ENCODE data around the gene PRDM10.

PRDM10 gene

DNA sequence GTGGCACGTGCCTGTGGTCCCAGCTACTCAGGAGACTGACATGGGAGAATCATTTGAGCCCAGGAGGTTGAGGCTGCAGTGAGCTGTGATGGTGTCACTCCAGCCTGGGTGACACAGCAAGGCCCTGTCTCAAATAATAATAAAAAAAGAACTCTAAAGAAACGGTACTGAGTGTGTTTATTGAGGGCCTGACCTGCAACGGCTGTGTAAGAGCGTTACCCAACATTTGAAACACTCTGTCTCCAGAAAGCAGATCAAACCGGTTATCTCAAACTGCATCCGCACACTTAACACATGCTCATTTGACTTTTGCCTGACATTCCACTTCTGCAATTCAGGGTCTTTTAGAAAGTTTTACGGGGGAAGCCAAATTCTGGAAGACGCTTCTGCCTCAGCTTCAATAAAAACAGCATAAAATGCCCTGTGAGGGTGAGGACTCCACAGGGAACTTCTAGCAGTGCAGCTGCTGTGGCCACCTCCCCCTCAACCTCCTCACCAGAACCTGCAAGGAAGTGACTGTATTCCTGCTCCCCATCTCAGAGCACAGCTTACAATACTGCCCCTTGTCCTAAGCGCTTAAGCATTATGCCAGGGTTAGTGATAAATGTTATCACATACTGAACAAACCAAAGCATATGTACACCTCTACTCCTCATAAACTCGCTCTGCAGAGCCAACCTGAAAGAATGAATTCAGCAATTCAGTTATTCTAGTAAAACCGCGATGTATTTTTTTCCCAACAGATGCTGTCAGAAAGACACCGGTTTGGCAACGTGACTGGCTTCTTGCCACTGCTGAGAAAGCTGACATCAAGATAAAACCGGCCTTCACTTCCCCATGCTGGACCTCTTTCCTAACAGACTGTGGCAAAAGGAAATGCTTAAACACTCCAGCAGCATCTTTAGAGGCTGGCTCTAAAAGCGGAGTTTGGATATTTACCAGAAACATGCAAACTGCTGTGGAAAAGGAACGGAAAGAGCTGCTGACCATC, 52.2 kb downstream of the PRDM10 start:
- DNase-seq (ENCODE audit: low read depth in 1 of 2, low spot score in 1 of 2): no peak

DNA sequence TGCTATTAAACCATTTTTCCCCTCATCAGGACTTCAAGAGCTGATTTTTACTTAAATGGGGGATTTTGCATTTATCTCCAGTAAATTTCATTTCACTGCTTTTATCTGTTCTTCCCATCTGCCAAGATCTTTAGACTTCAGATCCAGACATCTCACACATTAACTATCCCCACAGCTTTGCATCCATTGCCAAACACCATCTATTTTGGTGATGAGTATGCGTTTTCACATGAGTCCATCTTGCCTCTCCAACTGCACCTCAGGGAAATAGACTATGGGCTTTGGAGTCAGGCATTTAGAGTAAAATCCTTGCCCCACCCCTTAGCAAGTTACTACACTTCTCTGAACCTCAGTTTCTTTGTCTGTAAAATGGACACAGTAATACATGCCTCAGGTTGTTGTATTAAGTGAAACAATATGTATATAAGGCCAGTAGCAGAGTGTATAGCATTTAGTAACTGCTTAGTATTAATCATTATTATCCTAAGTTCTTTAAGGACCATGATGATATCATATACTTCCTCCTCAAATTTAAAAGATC, 53.6 kb downstream of the PRDM10 start:
- DNase-seq (ENCODE audit: low read depth in 1 of 2, low spot score in 1 of 2): no peak

DNA sequence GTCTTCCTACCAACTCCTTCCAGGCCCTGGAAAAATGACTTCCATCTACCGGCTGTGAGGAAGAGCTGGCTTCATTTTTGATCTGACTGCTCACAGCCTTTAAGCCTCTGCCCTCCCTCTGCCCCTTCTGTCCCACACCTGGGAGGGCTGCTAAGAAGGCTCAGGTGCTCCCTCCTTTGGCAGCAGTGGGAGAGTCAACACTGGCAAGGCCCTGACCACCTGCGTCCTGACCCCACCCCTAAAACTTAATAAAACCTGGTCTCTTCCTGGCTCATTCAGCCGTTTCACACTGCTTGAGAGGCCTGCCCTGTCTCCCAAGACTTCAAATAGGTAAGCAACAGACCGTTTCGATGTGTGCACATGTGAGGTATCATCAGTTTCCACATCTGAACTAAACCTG, 55.2 kb downstream of the PRDM10 start:
- DNase-seq (ENCODE audit: low read depth in 1 of 2, low spot score in 1 of 2): no peak

- no peak for DNase-seq (ENCODE audit: low read depth in 1 of 2, low spot score in 1 of 2)
These were observed 55.7 kb downstream of the PRDM10 start for GRCh38 chr11:129946965-129947364.

- no peak for DNase-seq (ENCODE audit: low read depth in 1 of 2, low spot score in 1 of 2)
These were observed 56.4 kb downstream of the PRDM10 start for GRCh38 chr11:129946256-129946655.

GRCh38 chr11:129945373-129945772, 57.3 kb downstream of the PRDM10 start:
- DNase-seq (ENCODE audit: low read depth in 1 of 2, low spot score in 1 of 2): no peak

- DNase-seq (ENCODE audit: low read depth in 1 of 2, low spot score in 1 of 2): no peak
These were observed 57.9 kb downstream of the PRDM10 start for GRCh38 chr11:129944696-129945095.

DNA sequence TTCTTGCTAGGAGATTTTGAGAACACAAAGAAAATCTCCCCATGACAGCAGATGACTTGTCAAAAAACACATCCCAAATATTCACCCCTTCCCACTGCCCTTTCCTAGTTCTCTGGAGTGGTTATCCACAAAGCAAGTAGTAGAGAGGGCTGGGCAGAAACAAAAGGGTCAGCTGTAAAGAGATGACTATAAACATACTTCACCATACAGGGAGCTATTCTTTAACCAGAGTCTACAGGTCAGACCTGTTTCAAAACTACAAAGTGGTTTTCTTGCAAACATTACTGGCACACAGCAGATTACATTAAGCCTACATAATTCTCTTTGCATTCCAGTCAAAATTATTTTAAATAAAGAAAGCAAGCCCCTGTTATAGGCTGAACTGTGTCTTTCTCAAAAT, 59.6 kb downstream of the PRDM10 start:
- no peak for DNase-seq (ENCODE audit: low read depth in 1 of 2, low spot score in 1 of 2)

GRCh38 chr11:129939510-129939909, 63.1 kb downstream of the PRDM10 start:
- no peak for DNase-seq (ENCODE audit: low read depth in 1 of 2, low spot score in 1 of 2)

DNA sequence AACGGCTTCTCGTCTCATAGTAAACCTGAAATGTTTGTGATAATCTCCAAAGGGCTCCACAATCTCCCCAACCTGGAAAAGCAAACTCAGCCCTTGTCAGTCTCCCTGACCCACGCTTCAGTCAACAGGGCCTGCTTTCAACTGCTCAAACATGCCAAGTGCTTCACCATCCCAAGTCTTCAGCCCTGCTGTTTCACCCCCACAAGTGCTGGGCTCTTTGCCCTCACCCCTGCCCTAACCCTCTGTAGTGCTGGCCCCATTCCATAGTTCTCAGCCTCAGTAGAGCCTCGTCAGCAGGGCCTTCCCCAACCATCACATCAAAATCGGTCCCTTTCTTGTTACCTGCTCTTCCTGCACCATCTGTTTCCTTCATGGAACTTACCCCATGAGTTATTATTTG, 63.9 kb downstream of the PRDM10 start:
- DNase-seq (ENCODE audit: low read depth in 1 of 2, low spot score in 1 of 2): no peak

DNA sequence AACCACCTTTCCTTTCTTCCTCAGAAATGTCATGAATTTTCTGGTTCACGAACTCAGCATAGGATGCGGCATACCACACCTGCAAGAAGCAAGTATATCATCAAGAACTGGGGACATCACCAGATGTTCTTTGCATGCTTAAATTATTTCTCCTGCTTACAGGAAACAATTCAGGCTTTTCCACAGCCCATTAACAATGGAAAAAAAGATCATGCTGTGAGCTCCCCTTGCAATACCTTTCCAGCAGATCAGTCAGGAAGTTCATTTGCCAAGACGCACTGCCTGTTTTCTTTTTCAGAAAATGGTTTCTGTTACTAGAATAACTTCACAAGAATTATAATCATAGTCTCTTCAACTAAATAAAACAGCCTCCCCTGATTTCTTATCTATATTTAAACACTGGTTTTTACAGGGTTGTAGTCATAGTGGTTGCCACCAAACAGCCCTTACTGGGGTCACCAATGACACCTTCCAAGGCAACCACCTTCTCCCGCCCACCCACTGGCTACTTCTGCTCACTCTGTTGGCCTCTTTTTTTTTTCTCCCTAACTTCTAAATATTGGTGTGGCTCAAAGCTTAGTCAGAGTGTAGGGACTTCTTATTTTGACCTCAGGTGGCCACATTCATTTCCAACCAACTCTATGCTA, 64.9 kb downstream of the PRDM10 start:
- no peak for DNase-seq (ENCODE audit: low read depth in 1 of 2, low spot score in 1 of 2)

DNA sequence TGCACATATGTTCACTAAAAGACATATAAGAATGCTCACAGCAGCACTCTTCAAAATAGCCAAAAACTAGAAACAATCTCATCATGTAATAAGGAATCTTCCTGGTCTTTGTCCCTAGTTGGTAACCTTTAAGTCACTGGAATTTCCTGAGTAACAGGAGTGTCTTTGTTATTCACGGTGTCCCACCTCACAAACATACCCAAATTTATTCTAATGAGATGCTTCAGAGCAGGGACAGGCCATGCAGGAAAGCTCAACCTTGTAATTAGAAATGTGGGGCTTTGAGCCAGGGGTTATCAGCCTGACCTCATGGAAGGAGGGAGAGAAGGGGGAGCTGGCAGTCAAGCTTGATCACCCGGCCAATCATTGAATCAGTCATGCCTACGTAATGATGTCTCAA, 66.9 kb downstream of the PRDM10 start:
- DNase-seq (ENCODE audit: low read depth in 1 of 2, low spot score in 1 of 2): no peak

- no peak for DNase-seq (ENCODE audit: low read depth in 1 of 2, low spot score in 1 of 2)
These were observed 68.7 kb downstream of the PRDM10 start for GRCh38 chr11:129933891-129934290.

DNA sequence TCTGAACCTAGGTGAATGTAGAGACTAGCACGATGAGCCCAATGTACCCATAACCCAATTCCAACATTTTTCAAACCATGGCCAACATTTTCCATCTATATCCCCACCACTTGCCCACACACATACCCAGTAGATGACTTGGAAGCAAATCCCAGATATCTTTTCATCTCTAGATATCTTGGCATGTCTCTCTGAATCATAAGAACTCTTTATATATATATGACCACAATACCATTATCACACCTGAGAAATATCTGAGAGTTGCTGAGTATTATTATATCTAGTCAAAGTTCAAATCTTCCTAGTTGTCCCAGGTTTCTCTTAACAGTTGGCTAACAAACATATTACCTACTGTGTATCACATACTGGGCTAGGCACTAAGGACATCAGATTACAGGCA, 69.4 kb downstream of the PRDM10 start:
- DNase-seq (ENCODE audit: low read depth in 1 of 2, low spot score in 1 of 2): no peak

- no peak for DNase-seq (ENCODE audit: low read depth in 1 of 2, low spot score in 1 of 2)
These were observed 70.1 kb downstream of the PRDM10 start for GRCh38 chr11:129932381-129933067.

DNA sequence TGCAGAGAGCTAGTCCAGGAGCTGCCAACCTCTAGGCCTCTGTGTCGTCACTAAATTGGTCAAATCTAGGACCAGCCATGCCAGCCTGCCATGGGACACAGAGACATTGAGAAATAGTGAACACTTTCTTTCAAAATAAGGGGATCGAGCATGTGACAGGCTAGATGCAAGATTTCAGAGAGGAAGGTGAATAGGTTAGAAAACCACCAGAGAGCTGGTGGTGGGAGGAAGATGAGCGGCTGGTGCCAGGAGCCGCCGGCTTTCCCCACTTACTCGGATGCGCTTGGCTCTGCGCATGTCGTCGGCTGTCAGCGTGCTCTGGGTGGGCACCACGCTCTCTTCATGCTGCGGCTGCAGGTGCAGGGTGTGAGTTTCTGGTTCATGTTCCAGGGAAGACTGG, 71.9 kb downstream of the PRDM10 start:
- DNase-seq (ENCODE audit: low read depth in 1 of 2, low spot score in 1 of 2): no peak

- DNase-seq (ENCODE audit: low read depth in 1 of 2, low spot score in 1 of 2): no peak
These were observed 72.3 kb downstream of the PRDM10 start for GRCh38 chr11:129930296-129930695.

DNA sequence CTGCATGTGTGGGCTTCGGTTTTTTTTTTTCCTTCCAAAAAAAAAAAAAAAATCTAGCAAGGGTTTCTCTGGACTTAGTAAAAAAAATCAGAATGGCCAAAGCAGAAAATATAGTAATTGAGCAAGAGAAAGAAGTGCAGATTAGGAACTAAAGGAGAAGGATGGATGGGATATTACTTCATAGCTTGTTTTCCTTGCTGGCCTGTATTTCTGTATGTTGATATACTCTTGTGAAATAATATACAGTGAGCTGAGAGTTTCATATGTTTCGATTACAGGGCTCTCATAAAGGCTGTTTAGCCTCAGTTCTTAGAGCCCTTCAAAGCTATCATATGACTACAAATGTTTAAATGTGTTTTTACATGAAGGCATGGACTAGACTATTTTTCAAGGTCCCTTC, 72.9 kb downstream of the PRDM10 start:
- no peak for DNase-seq (ENCODE audit: low read depth in 1 of 2, low spot score in 1 of 2)

DNA sequence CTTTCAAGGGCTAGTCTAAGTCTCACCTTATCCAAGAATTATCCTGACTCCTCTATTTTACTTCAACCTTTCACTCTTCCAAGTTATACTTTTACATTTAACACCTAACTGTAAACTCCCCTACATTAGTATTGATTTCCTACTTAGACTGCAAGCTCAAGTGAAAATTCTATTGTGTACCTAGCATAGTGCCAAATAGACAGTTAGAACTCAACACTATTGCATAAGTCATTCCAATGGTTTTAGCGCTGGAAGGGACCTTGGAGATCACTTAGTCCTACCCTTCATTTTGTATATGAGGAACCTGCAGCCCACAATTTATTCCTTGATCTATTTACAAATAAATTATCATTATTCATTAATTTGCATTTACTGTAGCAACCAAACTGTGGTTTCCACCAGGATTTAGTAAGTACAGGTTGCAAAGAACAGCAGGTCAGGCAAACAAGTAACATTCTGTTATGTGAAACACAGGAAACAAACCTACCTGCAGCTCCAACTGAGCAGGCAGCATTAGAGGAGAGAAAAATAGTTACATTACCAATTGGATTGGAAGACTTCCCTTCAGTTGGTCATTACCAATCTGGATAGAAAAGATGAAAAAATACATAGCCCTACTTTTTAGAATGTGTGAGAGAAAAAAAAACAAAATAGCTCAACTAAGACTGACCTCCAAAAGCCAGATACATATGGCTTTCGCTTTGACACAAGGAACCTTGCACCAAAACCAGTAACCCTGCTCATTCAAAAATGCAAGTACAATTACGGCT, 73.5 kb downstream of the PRDM10 start:
- DNase-seq (ENCODE audit: low read depth in 1 of 2, low spot score in 1 of 2): no peak

DNA sequence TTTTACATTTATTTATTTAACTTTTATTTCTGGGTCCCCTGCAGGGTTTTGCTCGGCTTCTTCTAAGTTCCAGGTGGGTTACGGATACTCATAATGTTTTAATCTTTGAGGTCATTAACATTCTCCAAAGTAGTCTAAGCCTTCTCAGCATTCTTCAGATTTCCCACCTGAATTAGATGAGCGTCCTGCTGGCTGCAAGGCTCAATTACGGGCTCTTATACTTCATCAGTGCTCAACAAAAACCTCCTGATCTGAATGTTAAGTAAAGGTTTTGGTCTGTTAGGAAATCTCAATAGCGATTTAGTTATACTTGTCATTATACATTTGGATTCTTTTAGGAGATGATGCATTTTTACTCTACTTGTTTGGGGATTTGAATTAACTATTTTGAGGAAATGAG, 80.0 kb downstream of the PRDM10 start:
- DNase-seq (ENCODE audit: low read depth in 1 of 2, low spot score in 1 of 2): no peak

- DNase-seq (ENCODE audit: low read depth in 1 of 2, low spot score in 1 of 2): no peak
These were observed 84.3 kb downstream of the PRDM10 start for GRCh38 chr11:129918361-129918760.
